K562 (cell line): ENCODE data around the gene MPC2. TPM values are rescaled to one million over a fixed set of nuclear protein-coding genes. Genes with fewer than 3 reads are reported as not detected.

Experiments used
- ATF7 ChIP-seq: fragments of 450-650 bp; IDR thresholded peaks from 2 replicates; pipeline ENCODE4 v1.7.1; 2014; ENCODE audit warnings: mild to moderate bottlenecking, moderate library complexity
- CLOCK ChIP-seq: fragments of 250-450 bp; sonication (Bioruptor Pico); IDR thresholded peaks from 2 replicates; pipeline ENCODE4 v1.4.0; 2020; ENCODE audit warnings: mild to moderate bottlenecking, moderate library complexity, borderline replicate concordance
- CREB3L1 ChIP-seq: fragments of 450-650 bp; IDR thresholded peaks from 2 replicates; pipeline ENCODE4 v1.6.1; 2014; ENCODE audit warnings: low read depth, mild to moderate bottlenecking, moderate library complexity, borderline replicate concordance
- DLX4 ChIP-seq: fragments of 250-450 bp; sonication (Bioruptor Pico); IDR thresholded peaks from 2 replicates; pipeline ENCODE4 v1.6.1; 2021; ENCODE audit warnings: mild to moderate bottlenecking
- ELK1 ChIP-seq: sonication (generic); formaldehyde crosslinking; IDR thresholded peaks from 2 replicates; pipeline ENCODE4 v1.8.1; 2022; ENCODE audit warnings: missing genetic modification reagents
- FOXK2 ChIP-seq, 2 experiments: fragments of 450-650 bp; IDR thresholded peaks in 1 of 2; conservative IDR thresholded peaks in 1 of 2; 2 replicates each; pipeline ENCODE4 v1.6.1; 2016; ENCODE audit warnings: low read depth in 2 of 2, mild to moderate bottlenecking in 1 of 2
- HDGF ChIP-seq: fragments of 450-650 bp; IDR thresholded peaks from 2 replicates; pipeline ENCODE4 v1.6.1; 2016
- HNRNPH1 ChIP-seq: fragments of 200-400 bp; formaldehyde crosslinking; optimal IDR thresholded peaks from 2 replicates; pipeline ENCODE3; 2017; ENCODE audit warnings: low read depth, mild to moderate bottlenecking, low read length, moderate library complexity
- MAZ ChIP-seq, 2 experiments: fragments of 450-650 bp in 1 of 2; sonication (generic) in 1 of 2; formaldehyde crosslinking; IDR thresholded peaks in 1 of 2; conservative IDR thresholded peaks in 1 of 2; 2 replicates each; pipeline versions ENCODE4 v1.4.0 to v1.5.0; 2020; ENCODE audit warnings: mild to moderate bottlenecking in 1 of 2, missing genetic modification reagents in 1 of 2
- MED1 ChIP-seq: sonication (generic); formaldehyde crosslinking; IDR thresholded peaks from 2 replicates; pipeline ENCODE4 v1.8.1; 2023; ENCODE audit warnings: missing genetic modification reagents, borderline replicate concordance
- NBN ChIP-seq: fragments of 450-650 bp; IDR thresholded peaks from 2 replicates; pipeline ENCODE4 v1.6.1; 2016; ENCODE audit warnings: low read depth, mild to moderate bottlenecking
- NCOA4 ChIP-seq: fragments of 450-650 bp; IDR thresholded peaks from 2 replicates; pipeline ENCODE4 v1.6.1; 2018; ENCODE audit warnings: mild to moderate bottlenecking; ENCODE audit not compliant: partially characterized antibody
- NR4A1 ChIP-seq, 2 experiments: fragments of 250-450 bp in 1 of 2; fragments of 450-650 bp in 1 of 2; sonication (Bioruptor Pico) in 1 of 2; IDR thresholded peaks; 2 replicates each; pipeline versions ENCODE4 v1.4.0 to v1.6.1; 2016 to 2020; ENCODE audit warnings: mild to moderate bottlenecking in 2 of 2, missing compliant biosample characterization in 1 of 2, missing genetic modification characterization in 1 of 2, moderate library complexity in 1 of 2
- RAD51 ChIP-seq: fragments of 450-650 bp; IDR thresholded peaks from 2 replicates; pipeline ENCODE4 v1.7.1; 2016; ENCODE audit warnings: low read depth, mild to moderate bottlenecking, borderline replicate concordance
- SMARCA4 ChIP-seq: fragments of 450-650 bp; IDR thresholded peaks from 2 replicates; pipeline ENCODE4 v1.6.1; 2016
- SRF ChIP-seq, 2 experiments: fragments of 250-450, 450-650 bp in 1 of 2; sonication (Bioruptor Pico) in 1 of 2; sonication (generic) in 1 of 2; formaldehyde crosslinking; IDR thresholded peaks; 2 replicates each; pipeline versions ENCODE4 v1.5.0 to v1.5.1; 2020 to 2022; ENCODE audit warnings: mild to moderate bottlenecking in 1 of 2, missing genetic modification reagents in 1 of 2
- STAG1 ChIP-seq: sonication (generic); formaldehyde crosslinking; IDR thresholded peaks from 2 replicates; pipeline ENCODE4 v1.5.0; 2020; ENCODE audit warnings: missing genetic modification reagents, borderline replicate concordance
- TGIF2 ChIP-seq: sonication (generic); formaldehyde crosslinking; IDR thresholded peaks from 2 replicates; pipeline ENCODE4 v1.8.1; 2022; ENCODE audit warnings: mild to moderate bottlenecking, missing genetic modification reagents, moderate library complexity
- THRB ChIP-seq: fragments of 450-650 bp; formaldehyde crosslinking; conservative IDR thresholded peaks from 2 replicates; pipeline ENCODE4 v1.4.0; 2022; ENCODE audit warnings: mild to moderate bottlenecking, missing genetic modification characterization
- ZNF316 ChIP-seq: fragments of 450-650 bp; IDR thresholded peaks from 2 replicates; pipeline ENCODE4 v1.6.1; 2016
- ZNF41 ChIP-seq: fragments of 250-450 bp; sonication (Bioruptor Pico); conservative IDR thresholded peaks from 2 replicates; pipeline ENCODE4 v1.4.0; 2020; ENCODE audit warnings: mild to moderate bottlenecking
- ZNF76 ChIP-seq: fragments of 250-450 bp; sonication (Bioruptor Pico); IDR thresholded peaks from 2 replicates; pipeline ENCODE4 v1.4.0; 2020; ENCODE audit warnings: mild to moderate bottlenecking, moderate library complexity, borderline replicate concordance
- ZNF785 ChIP-seq: fragments of 250-450 bp; sonication (Bioruptor Pico); IDR thresholded peaks from 2 replicates; pipeline ENCODE4 v1.4.0; 2020; ENCODE audit warnings: mild to moderate bottlenecking
- polyA plus RNA-seq, 8 experiments: library from polyadenylated mRNA; depleted of rRNA in 4 of 8; stranded (reverse) in 5 of 8; unstranded in 3 of 8; fragments of >200 nt; fragmentation: Nextera tagmentation in 2 of 8; fragmentation: Illumina TruSeq in 1 of 8; extraction: Ambion mirVana in 2 of 8; extraction: Trizol in 1 of 8; gene quantifications; 2 replicates each; pipeline versions ENCODE4 v1.2.1 to v1.2.3, GENCODE V29; 2011 to 2014; ENCODE audit warnings: inconsistent platforms in 1 of 8, missing spikeins in 1 of 8
- total RNA-seq, 7 experiments: library from RNA; depleted of rRNA in 6 of 7; stranded (reverse); fragments of >200 nt in 6 of 7; fragmentation: Illumina TruSeq in 2 of 7; extraction: Trizol in 2 of 7; gene quantifications; 2 replicates each; pipeline versions ENCODE4 v1.2.1 to v1.2.3, GENCODE V29; 2011 to 2021; ENCODE audit warnings: low replicate concordance in 1 of 7

MPC2 gene
- total and polyA plus RNA-seq, 9 of the 15 experiments (the other 6 are each of a cell fraction or from before 2014, with no cell fraction given): 70.7 to 179 (median 144) TPM

- no peak for TF ChIP-seq HDGF
- TF ChIP-seq FOXK2 (conservative IDR thresholded peaks at IDR 0.05 in 1 of 2, IDR thresholded peaks at IDR 0.05 in 1 of 2; ENCODE audit: low read depth in 2 of 2): peak in 1 of 2 experiments; percentile 34; a peak in 2 of 4 replicates
- no peak for TF ChIP-seq CLOCK (CRISPR knock-in tag)
- TF ChIP-seq ELK1 (CRISPR knock-in tag): no peak
- no peak for TF ChIP-seq ZNF41 (CRISPR knock-in tag)
- 0 out of 2 replicates have a peak, but pooled peaks have one; percentile 40 for TF ChIP-seq ATF7
- no peak for TF ChIP-seq MED1
- TF ChIP-seq NCOA4: no peak
- TF ChIP-seq CREB3L1: no peak
- no peak for TF ChIP-seq THRB
- no peak for TF ChIP-seq ZNF76 (CRISPR knock-in tag)
- TF ChIP-seq TGIF2: no peak
- TF ChIP-seq HNRNPH1: no peak
- no peak for TF ChIP-seq NR4A1 (CRISPR knock-in tag; IDR thresholded peaks at IDR 0.05)
- no peak for TF ChIP-seq NR4A1 (tag; IDR thresholded peaks at IDR 0.05)
- no peak for TF ChIP-seq NBN
- TF ChIP-seq SMARCA4: peak; percentile 38; the same call in 1 of the 2 replicates
- no peak for TF ChIP-seq ZNF785 (CRISPR knock-in tag)
- no peak for TF ChIP-seq MAZ (CRISPR knock-in tag; conservative IDR thresholded peaks at IDR 0.05 in 1 of 2, IDR thresholded peaks at IDR 0.05 in 1 of 2)
- no peak for TF ChIP-seq DLX4
- 0 out of 2 replicates have a peak, but pooled peaks have one; percentile 20 for TF ChIP-seq RAD51
- no peak for TF ChIP-seq SRF (CRISPR knock-in tag; IDR thresholded peaks at IDR 0.05)
- TF ChIP-seq ZNF316: peak; percentile 97
- no peak for TF ChIP-seq STAG1
Measured at GRCh38 chr1:167928457-167928852, 8.4 kb downstream of the MPC2 start (continued).
